CD4-positive, alpha-beta T cell treated with Interleukin-4 for 4 hours (primary cell): ENCODE results near the gene TSPAN4.

Source experiments
- DNase-seq: peaks from one replicate; pipeline ENCODE4 v3.0.0-alpha.2; 2020

The TSPAN4 gene

GRCh38 chr11:914747-915501, 72.3 kb downstream of the TSPAN4 start:
- no peak for DNase-seq
